Activated CD4-positive, alpha-beta T cell treated with anti-CD3 and anti-CD28 coated beads, Interleukin-2, amount 10 ng/mL, durations not matched to agents 7 days and 5 days (primary cell): ENCODE results near the gene SMOC2. TPM values are rescaled to one million over a fixed set of nuclear protein-coding genes. Genes with fewer than 3 reads are reported as not detected.

Experiments used
- CTCF ChIA-PET: fragments of 350-600 bp; sonication (Branson Sonifier 250); formaldehyde crosslinking; loops from one replicate; lab custom pipeline; 2021; ENCODE audit warnings: antibody characterized with exemption; lab: Charles Lee
- POLR2A ChIA-PET: fragments of 350-600 bp; sonication (Branson Sonifier 250); formaldehyde crosslinking; loops from one replicate; lab custom pipeline; 2021; ENCODE audit warnings: antibody characterized with exemption; lab: Charles Lee
- DNase-seq: peaks from one replicate; pipeline ENCODE4 v3.0.0-alpha.2; 2020
- H3K27ac Mint-ChIP-seq: one replicate; pipeline ENCODE4 v1.8.0; 2021; ENCODE audit warnings: mild to moderate bottlenecking, moderate library complexity, mixed read lengths
- H3K27me3 Mint-ChIP-seq: one replicate; pipeline ENCODE4 v1.8.0; 2021; ENCODE audit warnings: mixed read lengths
- H3K36me3 Mint-ChIP-seq: one replicate; pipeline ENCODE4 v1.8.0; 2021; ENCODE audit warnings: low read depth, mixed read lengths
- H3K4me1 Mint-ChIP-seq: one replicate; pipeline ENCODE4 v1.8.0; 2021; ENCODE audit warnings: mixed read lengths
- H3K4me3 Mint-ChIP-seq: one replicate; pipeline ENCODE4 v1.8.0; 2021; ENCODE audit warnings: mild to moderate bottlenecking, moderate library complexity, mixed read lengths
- H3K9me3 Mint-ChIP-seq: one replicate; pipeline ENCODE4 v1.8.0; 2021; ENCODE audit warnings: mixed read lengths
- total RNA-seq, 2 experiments: library from RNA; stranded (reverse); gene quantifications; one replicate each; pipeline ENCODE4 v1.2.3, GENCODE V29; 2021

The SMOC2 gene
- total RNA-seq, 2 experiments from 2014 or later: not detected

GRCh38 chr6:168525926-168526630, 85.1 kb downstream of the SMOC2 start:
- no peak for DNase-seq
- Mint-ChIP-seq H3K27ac (no peak overlapping the region), H3K27me3 (no peaks in the 10 kb centered on the region), H3K36me3 (no peaks in the 10 kb centered on the region), H3K4me3 (no peak overlapping the region), H3K9me3 (no peaks in the 10 kb centered on the region), H3K4me1 (no peaks in the 10 kb centered on the region)
- CTCF ChIA-PET: no interaction called here
- POLR2A ChIA-PET: no interaction called here

GRCh38 chr6:168526841-168527281, 85.9 kb downstream of the SMOC2 start:
- CTCF ChIA-PET: interaction anchor here (0.6 kb wide), 1 partner anchor 591 kb away, joined by 3 read pairs; no protein-coding TSS in a partner anchor
- Mint-ChIP-seq H3K27me3 (no peaks in the 10 kb centered on the region), H3K4me1 (no peaks in the 10 kb centered on the region), H3K27ac (no peak overlapping the region), H3K9me3 (no peaks in the 10 kb centered on the region), H3K4me3 (no peak overlapping the region), H3K36me3 (no peaks in the 10 kb centered on the region)
- no peak for DNase-seq
- POLR2A ChIA-PET: no interaction called here

- CTCF ChIA-PET: interaction anchor here (0.6 kb wide), 1 partner anchor 590 kb away, joined by 3 read pairs; no protein-coding TSS in a partner anchor
- H3K36me3 Mint-ChIP-seq: no peaks in the 10 kb centered on the region
- POLR2A ChIA-PET: no interaction called here
- no peak overlapping the region for H3K27ac Mint-ChIP-seq
- H3K4me1 Mint-ChIP-seq: no peaks in the 10 kb centered on the region
- no peaks in the 10 kb centered on the region for H3K27me3 Mint-ChIP-seq
- DNase-seq: no peak
- H3K4me3 Mint-ChIP-seq: no peak overlapping the region
- no peaks in the 10 kb centered on the region for H3K9me3 Mint-ChIP-seq
Observed at GRCh38 chr6:168527451-168528210, 86.6 kb downstream of the SMOC2 start.

- Mint-ChIP-seq H3K4me1 (no peaks in the 10 kb centered on the region), H3K9me3 (no peaks in the 10 kb centered on the region), H3K36me3 (no peaks in the 10 kb centered on the region), H3K27me3 (no peaks in the 10 kb centered on the region), H3K4me3 (no peak overlapping the region), H3K27ac (no peak overlapping the region)
- DNase-seq: no peak
- CTCF ChIA-PET: no interaction called here
- POLR2A ChIA-PET: no interaction called here
Observed at GRCh38 chr6:168528474-168529095, 87.6 kb downstream of the SMOC2 start.

GRCh38 chr6:168529214-168529613, 88.2 kb downstream of the SMOC2 start:
- H3K4me1 Mint-ChIP-seq: no peaks in the 10 kb centered on the region
- DNase-seq: no peak
- no peaks in the 10 kb centered on the region for H3K9me3 Mint-ChIP-seq
- no peaks in the 10 kb centered on the region for H3K36me3 Mint-ChIP-seq
- POLR2A ChIA-PET: no interaction called here
- H3K27me3 Mint-ChIP-seq: no peaks in the 10 kb centered on the region
- CTCF ChIA-PET: no interaction called here
- no peak overlapping the region for H3K27ac Mint-ChIP-seq
- no peak overlapping the region for H3K4me3 Mint-ChIP-seq

- Mint-ChIP-seq H3K4me3 (no peak overlapping the region), H3K4me1 (no peaks in the 10 kb centered on the region), H3K36me3 (no peaks in the 10 kb centered on the region), H3K9me3 (no peaks in the 10 kb centered on the region), H3K27me3 (no peaks in the 10 kb centered on the region), H3K27ac (no peak overlapping the region)
- ChIA-PET POLR2A (no interaction called here), CTCF (no interaction called here)
- DNase-seq: no peak
Observed at GRCh38 chr6:168530653-168531071, 89.7 kb downstream of the SMOC2 start.

GRCh38 chr6:168532070-168532469, 91.1 kb downstream of the SMOC2 start:
- H3K9me3 Mint-ChIP-seq: no peaks in the 10 kb centered on the region
- no peak overlapping the region for H3K4me3 Mint-ChIP-seq
- H3K27ac Mint-ChIP-seq: no peak overlapping the region
- no peaks in the 10 kb centered on the region for H3K4me1 Mint-ChIP-seq
- DNase-seq: no peak
- CTCF ChIA-PET: no interaction called here
- H3K36me3 Mint-ChIP-seq: no peaks in the 10 kb centered on the region
- POLR2A ChIA-PET: no interaction called here
- H3K27me3 Mint-ChIP-seq: no peaks in the 10 kb centered on the region

- ChIA-PET POLR2A (no interaction called here), CTCF (no interaction called here)
- DNase-seq: no peak
- no peaks in the 10 kb centered on the region for H3K9me3 Mint-ChIP-seq
- no peak overlapping the region for H3K27ac Mint-ChIP-seq
- H3K4me3 Mint-ChIP-seq: no peak overlapping the region
- no peaks in the 10 kb centered on the region for H3K36me3 Mint-ChIP-seq
- no peaks in the 10 kb centered on the region for H3K4me1 Mint-ChIP-seq
- H3K27me3 Mint-ChIP-seq: no peaks in the 10 kb centered on the region
Observed at GRCh38 chr6:168533414-168533813, 92.4 kb downstream of the SMOC2 start.

- no peaks in the 10 kb centered on the region for H3K36me3 Mint-ChIP-seq
- no peaks in the 10 kb centered on the region for H3K9me3 Mint-ChIP-seq
- CTCF ChIA-PET: no interaction called here
- H3K27ac Mint-ChIP-seq: no peak overlapping the region
- no peak overlapping the region for H3K4me3 Mint-ChIP-seq
- POLR2A ChIA-PET: no interaction called here
- no peaks in the 10 kb centered on the region for H3K4me1 Mint-ChIP-seq
- no peaks in the 10 kb centered on the region for H3K27me3 Mint-ChIP-seq
- DNase-seq: no peak
Observed at GRCh38 chr6:168534265-168534664, 93.3 kb downstream of the SMOC2 start.

GRCh38 chr6:168535711-168536110, 94.7 kb downstream of the SMOC2 start:
- Mint-ChIP-seq H3K9me3 (no peaks in the 10 kb centered on the region), H3K27ac (no peak overlapping the region), H3K4me1 (no peaks in the 10 kb centered on the region), H3K27me3 (no peaks in the 10 kb centered on the region), H3K4me3 (no peak overlapping the region), H3K36me3 (no peaks in the 10 kb centered on the region)
- CTCF ChIA-PET: no interaction called here
- no peak for DNase-seq
- POLR2A ChIA-PET: no interaction called here

- Mint-ChIP-seq H3K27me3 (no peaks in the 10 kb centered on the region), H3K27ac (no peak overlapping the region), H3K36me3 (no peaks in the 10 kb centered on the region), H3K4me3 (no peak overlapping the region), H3K9me3 (no peaks in the 10 kb centered on the region), H3K4me1 (no peaks in the 10 kb centered on the region)
- CTCF ChIA-PET: no interaction called here
- POLR2A ChIA-PET: no interaction called here
- no peak for DNase-seq
Observed at GRCh38 chr6:168536196-168536595, 95.2 kb downstream of the SMOC2 start.

GRCh38 chr6:168536665-168537539, 95.9 kb downstream of the SMOC2 start:
- CTCF ChIA-PET: no interaction called here
- Mint-ChIP-seq H3K27me3 (no peaks in the 10 kb centered on the region), H3K4me3 (no peak overlapping the region), H3K9me3 (no peaks in the 10 kb centered on the region), H3K4me1 (no peaks in the 10 kb centered on the region), H3K27ac (no peak overlapping the region), H3K36me3 (no peaks in the 10 kb centered on the region)
- POLR2A ChIA-PET: no interaction called here
- no peak for DNase-seq
